ENCODE measurements around the gene GAD1. TPM values are rescaled to one million over a fixed set of nuclear protein-coding genes. Genes with fewer than 3 reads are reported as not detected.

The GAD1 gene
- total and polyA plus RNA-seq, 10 of the 15 experiments (the other 5 are each of a cell fraction or from before 2014, with no cell fraction given) = 0.04 to 3.4 (median 0.42) TPM

DNA sequence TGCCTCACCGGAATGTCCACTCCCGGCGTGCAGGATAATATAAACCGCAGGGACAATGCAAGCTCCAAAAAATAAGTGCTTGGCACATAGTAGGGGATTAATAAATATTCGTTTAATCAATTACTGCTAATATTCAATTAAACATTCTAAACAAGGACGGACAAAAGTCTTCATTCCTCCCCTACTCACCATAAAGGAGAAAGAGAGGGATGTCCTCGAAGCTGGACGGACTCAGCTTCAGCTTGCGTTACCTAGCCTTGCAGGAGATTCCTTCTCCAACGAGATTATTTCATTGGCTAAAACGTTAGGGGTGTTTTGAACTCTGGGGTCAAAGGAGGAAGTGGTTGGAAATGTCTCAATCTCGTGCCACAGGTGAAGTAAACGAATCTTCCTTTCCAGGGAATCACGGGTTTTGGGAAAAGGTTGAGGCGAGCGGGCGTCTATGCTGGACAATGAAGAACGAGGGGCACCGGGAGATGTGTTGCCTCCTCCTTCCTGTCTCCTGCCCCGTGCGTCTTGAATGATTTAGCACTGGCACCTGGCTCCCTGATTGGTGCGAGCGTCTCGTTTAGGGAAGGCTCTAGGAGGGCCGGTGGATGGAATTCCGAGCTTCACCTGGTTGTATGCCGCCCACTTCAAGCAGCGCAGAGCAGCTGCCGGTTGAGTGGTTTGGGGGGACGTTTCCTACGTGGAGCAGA, 2.0 kb upstream of the GAD1 start:
- ATAC-seq (no peak), DNase-seq (ENCODE audit: low read depth, low spot score) (no peak), FAIRE-seq (no peak)
- ChIA-PET SMC1A (ENCODE audit: uncharacterized antibody, unreplicated experiment) (interaction anchor here (0.8 to 8.5 kb wide), 12 partner anchors 10 to 1704 kb away, joined by 3 to 53 read pairs (median 11); no protein-coding TSS in a partner anchor), POLR2A (no interaction called here), CTCF (interaction anchor here (0.9 to 6.4 kb wide), 20 partner anchors 45 to 586 kb away, joined by 3 to 67 read pairs (median 13); partner anchors contain the start of gene ERICH2), RAD21 (ENCODE audit: unreplicated experiment) (interaction anchor here (1.7 to 5.7 kb wide), 7 partner anchors 135 to 578 kb away, joined by 4 to 36 read pairs (median 18); no protein-coding TSS in a partner anchor)
- no TSS peak for BruUV-seq (replicated peaks)
- Histone ChIP-seq H3K27ac (ENCODE audit: control insufficient read depth, insufficient read depth) (no peak overlapping the region), H3K27me3 (replicated peaks in 1 of 2; ENCODE audit: control insufficient read depth in 2 of 2, insufficient read depth in 2 of 2, low read length in 1 of 2) (peaks cover 5 to 27% of the 10 kb centered on the region in 2 experiments), H3K9ac (ENCODE audit: control insufficient read depth, insufficient read depth, low read length) (no peak overlapping the region), H3K79me2 (ENCODE audit: control insufficient read depth, insufficient read depth, low read length) (no peaks in the 10 kb centered on the region), H3K36me3 (ENCODE audit: control insufficient read depth in 2 of 2, insufficient read depth in 2 of 2, low read length in 1 of 2) (no peaks in the 10 kb centered on the region), H3K4me3 (no peak overlapping the region), H3K4me1 (ENCODE audit: control insufficient read depth, insufficient read depth, low read length) (peaks cover 6% of the 10 kb centered on the region), H3K4me2 (ENCODE audit: control insufficient read depth, insufficient read depth) (no peak overlapping the region), H4K20me1 (ENCODE audit: control insufficient read depth, insufficient read depth) (no peaks in the 10 kb centered on the region), H2AFZ (ENCODE audit: control insufficient read depth, low read depth, low read length) (no peak overlapping the region), H3K9me3 (replicated peaks; ENCODE audit: control insufficient read depth, insufficient read depth, low read length) (no peaks in the 10 kb centered on the region; the same call in 2 of the 3 replicates)
- TF ChIP-seq, protein P1, sequence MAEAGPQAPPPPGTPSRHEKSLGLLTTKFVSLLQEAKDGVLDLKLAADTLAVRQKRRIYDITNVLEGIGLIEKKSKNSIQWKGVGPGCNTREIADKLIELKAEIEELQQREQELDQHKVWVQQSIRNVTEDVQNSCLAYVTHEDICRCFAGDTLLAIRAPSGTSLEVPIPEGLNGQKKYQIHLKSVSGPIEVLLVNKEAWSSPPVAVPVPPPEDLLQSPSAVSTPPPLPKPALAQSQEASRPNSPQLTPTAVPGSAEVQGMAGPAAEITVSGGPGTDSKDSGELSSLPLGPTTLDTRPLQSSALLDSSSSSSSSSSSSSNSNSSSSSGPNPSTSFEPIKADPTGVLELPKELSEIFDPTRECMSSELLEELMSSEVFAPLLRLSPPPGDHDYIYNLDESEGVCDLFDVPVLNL (IDR thresholded peaks at IDR 0.05; ENCODE audit: low read depth, low read length) = no peak
- TF ChIP-seq SMARCA5 (IDR thresholded peaks at IDR 0.05) = no peak
- TF ChIP-seq SIX5 (IDR thresholded peaks at IDR 0.05; ENCODE audit: low read depth, low read length, severe bottlenecking) = no peak
- no peak for TF ChIP-seq CEBPB (IDR thresholded peaks at IDR 0.05; ENCODE audit: borderline replicate concordance in 1 of 2, low read depth in 2 of 2, low read length in 2 of 2)
- TF ChIP-seq, protein P2, sequence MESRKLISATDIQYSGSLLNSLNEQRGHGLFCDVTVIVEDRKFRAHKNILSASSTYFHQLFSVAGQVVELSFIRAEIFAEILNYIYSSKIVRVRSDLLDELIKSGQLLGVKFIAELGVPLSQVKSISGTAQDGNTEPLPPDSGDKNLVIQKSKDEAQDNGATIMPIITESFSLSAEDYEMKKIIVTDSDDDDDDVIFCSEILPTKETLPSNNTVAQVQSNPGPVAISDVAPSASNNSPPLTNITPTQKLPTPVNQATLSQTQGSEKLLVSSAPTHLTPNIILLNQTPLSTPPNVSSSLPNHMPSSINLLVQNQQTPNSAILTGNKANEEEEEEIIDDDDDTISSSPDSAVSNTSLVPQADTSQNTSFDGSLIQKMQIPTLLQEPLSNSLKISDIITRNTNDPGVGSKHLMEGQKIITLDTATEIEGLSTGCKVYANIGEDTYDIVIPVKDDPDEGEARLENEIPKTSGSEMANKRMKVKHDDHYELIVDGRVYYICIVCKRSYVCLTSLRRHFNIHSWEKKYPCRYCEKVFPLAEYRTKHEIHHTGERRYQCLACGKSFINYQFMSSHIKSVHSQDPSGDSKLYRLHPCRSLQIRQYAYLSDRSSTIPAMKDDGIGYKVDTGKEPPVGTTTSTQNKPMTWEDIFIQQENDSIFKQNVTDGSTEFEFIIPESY (IDR thresholded peaks at IDR 0.05) = no peak
- no peak for TF ChIP-seq BMI1 (IDR thresholded peaks at IDR 0.05; ENCODE audit: borderline replicate concordance)
- no peak for TF ChIP-seq PAX8 (IDR thresholded peaks at IDR 0.05)
- no peak for TF ChIP-seq SRF (IDR thresholded peaks at IDR 0.05; ENCODE audit: low read depth in 2 of 2, low read length in 2 of 2)
- TF ChIP-seq KLF5 (IDR thresholded peaks at IDR 0.05; ENCODE audit: partially characterized antibody) = no peak
- TF ChIP-seq CHD4 (IDR thresholded peaks at IDR 0.05) = no peak
- TF ChIP-seq RAD21 (IDR thresholded peaks at IDR 0.05; ENCODE audit: insufficient read depth, low read depth, low read length) = no peak
- no peak for TF ChIP-seq ZNF274 (IDR thresholded peaks at IDR 0.05; ENCODE audit: insufficient read depth, insufficient read length)
- no peak for TF ChIP-seq HDGF (IDR thresholded peaks at IDR 0.05)
- TF ChIP-seq, protein P3, sequence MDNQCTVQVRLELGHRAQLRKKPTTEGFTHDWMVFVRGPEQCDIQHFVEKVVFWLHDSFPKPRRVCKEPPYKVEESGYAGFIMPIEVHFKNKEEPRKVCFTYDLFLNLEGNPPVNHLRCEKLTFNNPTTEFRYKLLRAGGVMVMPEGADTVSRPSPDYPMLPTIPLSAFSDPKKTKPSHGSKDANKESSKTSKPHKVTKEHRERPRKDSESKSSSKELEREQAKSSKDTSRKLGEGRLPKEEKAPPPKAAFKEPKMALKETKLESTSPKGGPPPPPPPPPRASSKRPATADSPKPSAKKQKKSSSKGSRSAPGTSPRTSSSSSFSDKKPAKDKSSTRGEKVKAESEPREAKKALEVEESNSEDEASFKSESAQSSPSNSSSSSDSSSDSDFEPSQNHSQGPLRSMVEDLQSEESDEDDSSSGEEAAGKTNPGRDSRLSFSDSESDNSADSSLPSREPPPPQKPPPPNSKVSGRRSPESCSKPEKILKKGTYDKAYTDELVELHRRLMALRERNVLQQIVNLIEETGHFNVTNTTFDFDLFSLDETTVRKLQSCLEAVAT (IDR thresholded peaks at IDR 0.05) = no peak
- TF ChIP-seq TBL1XR1 (IDR thresholded peaks at IDR 0.05; ENCODE audit: low read depth, low read length) = no peak
- TF ChIP-seq, protein P4, sequence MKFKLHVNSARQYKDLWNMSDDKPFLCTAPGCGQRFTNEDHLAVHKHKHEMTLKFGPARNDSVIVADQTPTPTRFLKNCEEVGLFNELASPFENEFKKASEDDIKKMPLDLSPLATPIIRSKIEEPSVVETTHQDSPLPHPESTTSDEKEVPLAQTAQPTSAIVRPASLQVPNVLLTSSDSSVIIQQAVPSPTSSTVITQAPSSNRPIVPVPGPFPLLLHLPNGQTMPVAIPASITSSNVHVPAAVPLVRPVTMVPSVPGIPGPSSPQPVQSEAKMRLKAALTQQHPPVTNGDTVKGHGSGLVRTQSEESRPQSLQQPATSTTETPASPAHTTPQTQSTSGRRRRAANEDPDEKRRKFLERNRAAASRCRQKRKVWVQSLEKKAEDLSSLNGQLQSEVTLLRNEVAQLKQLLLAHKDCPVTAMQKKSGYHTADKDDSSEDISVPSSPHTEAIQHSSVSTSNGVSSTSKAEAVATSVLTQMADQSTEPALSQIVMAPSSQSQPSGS (IDR thresholded peaks at IDR 0.05; ENCODE audit: low read length) = no peak
- in situ Hi-C loops (cut with MboI) = loop anchor here (5.0 kb wide), 3 partner anchors 452 to 882 kb away; no protein-coding TSS in a partner anchor
- intact Hi-C loops (cut with micrococcal nuclease; ENCODE audit: unreplicated experiment) = loop anchor here (1.0 to 10.0 kb wide), 7 partner anchors 102 to 882 kb away; no protein-coding TSS in a partner anchor
- WGBS (ENCODE audit: insufficient coverage, insufficient replicate concordance, low lambda C conversion rate, missing lambda C conversion rate) = 36% methylated on average over 31 of the region's 31 CpGs
